ENCODE measurements around the gene GC. TPM values are rescaled to one million over a fixed set of nuclear protein-coding genes. Genes with fewer than 3 reads are reported as not detected.

GC gene
- total and polyA plus RNA-seq, 9 donors: 0.55 to 4.3 TPM; not detected in 7

DNA sequence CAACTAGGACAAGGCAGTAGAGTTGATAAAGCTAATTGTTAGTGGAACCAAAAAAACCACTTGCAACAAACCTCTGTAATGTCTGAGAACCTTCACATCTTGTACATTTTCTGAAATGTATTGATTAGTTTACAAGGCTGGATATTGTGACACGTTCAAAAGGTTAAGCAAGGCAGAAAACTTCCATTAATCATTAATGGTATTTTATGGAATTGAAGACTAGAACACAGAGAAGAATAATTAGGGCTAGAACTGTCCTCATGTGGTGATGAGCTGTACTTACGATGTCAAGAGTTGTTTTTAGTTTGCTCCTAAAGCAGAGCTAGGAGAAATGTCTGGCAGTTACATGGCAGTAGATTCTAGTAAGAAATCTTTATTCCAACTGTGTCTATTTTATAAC lies 12.3 kb downstream of the GC start:
- TF ChIP-seq POLR2A (IDR thresholded peaks at IDR 0.05) (no peak), EP300 (IDR thresholded peaks at IDR 0.05) (no peak)
- TF ChIP-seq, protein P1, sequence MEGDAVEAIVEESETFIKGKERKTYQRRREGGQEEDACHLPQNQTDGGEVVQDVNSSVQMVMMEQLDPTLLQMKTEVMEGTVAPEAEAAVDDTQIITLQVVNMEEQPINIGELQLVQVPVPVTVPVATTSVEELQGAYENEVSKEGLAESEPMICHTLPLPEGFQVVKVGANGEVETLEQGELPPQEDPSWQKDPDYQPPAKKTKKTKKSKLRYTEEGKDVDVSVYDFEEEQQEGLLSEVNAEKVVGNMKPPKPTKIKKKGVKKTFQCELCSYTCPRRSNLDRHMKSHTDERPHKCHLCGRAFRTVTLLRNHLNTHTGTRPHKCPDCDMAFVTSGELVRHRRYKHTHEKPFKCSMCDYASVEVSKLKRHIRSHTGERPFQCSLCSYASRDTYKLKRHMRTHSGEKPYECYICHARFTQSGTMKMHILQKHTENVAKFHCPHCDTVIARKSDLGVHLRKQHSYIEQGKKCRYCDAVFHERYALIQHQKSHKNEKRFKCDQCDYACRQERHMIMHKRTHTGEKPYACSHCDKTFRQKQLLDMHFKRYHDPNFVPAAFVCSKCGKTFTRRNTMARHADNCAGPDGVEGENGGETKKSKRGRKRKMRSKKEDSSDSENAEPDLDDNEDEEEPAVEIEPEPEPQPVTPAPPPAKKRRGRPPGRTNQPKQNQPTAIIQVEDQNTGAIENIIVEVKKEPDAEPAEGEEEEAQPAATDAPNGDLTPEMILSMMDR (IDR thresholded peaks at IDR 0.05): no peak
- Histone ChIP-seq H3K27me3 (no peaks in the 10 kb centered on the region), H3K4me3 (no peak overlapping the region), H3K9me3 (no peaks in the 10 kb centered on the region), H3K27ac (no peak overlapping the region), H3K36me3 (no peaks in the 10 kb centered on the region), H3K4me1 (ENCODE audit: insufficient read depth) (no peaks in the 10 kb centered on the region)
- intact Hi-C loops (cut with DNase I): no loop called here
- 49 to 71% (median 53%) methylated on average over 2 of the region's 2 CpGs for WGBS, 3 donors
- DNase-seq: no peak

DNA sequence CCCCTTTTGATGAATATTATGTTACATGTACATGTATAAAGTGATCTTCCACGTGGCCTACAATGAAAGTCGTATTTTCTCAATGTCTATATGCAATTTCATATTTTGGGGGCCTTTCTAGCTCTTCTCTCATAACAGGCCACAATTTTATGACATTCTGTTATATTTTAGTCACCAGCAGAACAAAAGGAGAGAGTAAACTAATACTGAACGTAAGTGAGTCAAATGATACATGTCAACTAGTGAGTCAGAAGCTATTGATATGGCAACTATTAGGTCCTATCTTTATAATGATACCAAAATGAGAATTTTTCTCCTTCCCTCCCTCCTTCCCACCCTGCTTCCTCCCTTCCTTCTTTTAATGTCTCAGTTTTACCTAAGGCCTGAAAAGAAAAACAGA lies 14.4 kb downstream of the GC start:
- TF ChIP-seq, protein P1 (IDR thresholded peaks at IDR 0.05): no peak
- TF ChIP-seq POLR2A (IDR thresholded peaks at IDR 0.05) (no peak), EP300 (IDR thresholded peaks at IDR 0.05) (no peak)
- no peaks in the 10 kb centered on the region for H3K4me1 ChIP-seq (ENCODE audit: insufficient read depth)
- H3K9me3 ChIP-seq: no peaks in the 10 kb centered on the region
- no peak overlapping the region for H3K27ac ChIP-seq
- DNase-seq: no peak
- no peak overlapping the region for H3K4me3 ChIP-seq
- intact Hi-C loops (cut with DNase I): no loop called here
- H3K27me3 ChIP-seq: no peaks in the 10 kb centered on the region
- WGBS, 3 donors: 87 to 89% (median 87%) methylated on average over 3 of the region's 3 CpGs
- H3K36me3 ChIP-seq: no peaks in the 10 kb centered on the region

DNA sequence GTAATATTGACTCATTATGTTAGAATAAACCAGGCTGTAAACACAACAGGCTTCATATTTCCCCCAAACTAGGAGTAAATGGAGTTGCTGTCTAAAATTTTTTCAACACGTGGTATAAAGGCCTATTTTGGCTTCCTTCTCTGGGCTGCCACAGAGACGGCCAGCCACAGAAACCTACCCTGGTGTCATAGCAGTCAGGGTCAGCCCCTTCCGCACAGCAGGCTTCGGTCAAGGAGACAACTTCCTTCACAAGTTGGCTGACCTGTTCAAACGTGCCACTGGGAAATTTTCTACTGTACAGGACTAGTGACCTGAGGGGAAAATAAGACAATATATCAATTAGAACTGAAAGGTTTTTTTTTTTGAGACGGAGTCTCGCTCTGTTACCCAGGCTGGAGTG lies 15.8 kb downstream of the GC start:
- intact Hi-C loops (cut with DNase I): no loop called here
- Histone ChIP-seq H3K4me1 (ENCODE audit: insufficient read depth) (no peaks in the 10 kb centered on the region), H3K27ac (no peak overlapping the region), H3K27me3 (no peaks in the 10 kb centered on the region), H3K4me3 (no peak overlapping the region), H3K9me3 (no peaks in the 10 kb centered on the region), H3K36me3 (no peaks in the 10 kb centered on the region)
- DNase-seq: no peak
- WGBS, 3 donors: 68 to 78% (median 74%) methylated on average over 7 of the region's 7 CpGs
- TF ChIP-seq, protein P1 (IDR thresholded peaks at IDR 0.05): no peak
- TF ChIP-seq EP300 (IDR thresholded peaks at IDR 0.05) (no peak), POLR2A (IDR thresholded peaks at IDR 0.05) (no peak)

DNA sequence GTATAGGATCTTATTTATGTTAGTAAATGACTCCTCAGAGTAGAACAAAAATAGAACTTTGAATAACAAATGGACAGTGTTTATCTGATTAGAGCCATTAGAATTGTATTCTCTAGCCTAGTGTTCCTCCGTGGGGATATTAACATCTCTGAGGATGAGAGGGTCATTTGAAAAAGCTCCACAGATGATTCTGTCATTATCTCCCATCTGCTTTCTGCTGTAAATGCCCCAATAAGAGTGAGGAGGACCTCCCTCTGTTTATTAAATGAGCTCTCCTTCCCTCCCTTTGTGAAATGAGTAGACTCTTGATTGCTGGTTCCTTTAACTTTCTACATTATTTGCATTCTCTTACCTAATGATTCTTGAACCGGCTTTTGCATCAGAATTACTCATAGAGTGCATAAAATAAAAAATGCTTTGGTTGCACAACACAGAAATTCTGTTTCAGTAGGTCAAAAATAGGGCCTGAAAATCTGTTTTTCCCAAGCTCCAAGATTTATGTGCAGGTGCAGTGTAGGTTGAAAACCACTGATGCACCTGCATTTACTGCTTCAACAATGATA lies 18.0 kb downstream of the GC start:
- H3K9me3 ChIP-seq: no peaks in the 10 kb centered on the region
- H3K4me1 ChIP-seq (ENCODE audit: insufficient read depth): no peaks in the 10 kb centered on the region
- H3K27ac ChIP-seq: no peak overlapping the region
- H3K4me3 ChIP-seq: no peak overlapping the region
- no peaks in the 10 kb centered on the region for H3K36me3 ChIP-seq
- WGBS, 3 donors: 25 to 29% (median 27%) methylated on average over 2 of the region's 2 CpGs
- intact Hi-C loops (cut with DNase I): no loop called here
- H3K27me3 ChIP-seq: no peaks in the 10 kb centered on the region
- TF ChIP-seq POLR2A (IDR thresholded peaks at IDR 0.05) (no peak), EP300 (IDR thresholded peaks at IDR 0.05) (no peak)
- TF ChIP-seq, protein P1 (IDR thresholded peaks at IDR 0.05): no peak
- no peak for DNase-seq

Measured in ovary (tissue), 9 donors.